ENCODE results near the gene SMPD1. TPM values are rescaled to one million over a fixed set of nuclear protein-coding genes. Genes with fewer than 3 reads are reported as not detected.
"Not testable (repeated sequence)": the region's sequence is repeated elsewhere in the genome, so short reads cannot be mapped to it uniquely, and the experiment has no call there.

SMPD1 gene
- total RNA-seq, 1 experiment from 2014 or later: 4.4 TPM

GRCh38 chr11:6388748-6389147 is 1.5 kb upstream of the SMPD1 start:
- no peak for DNase-seq (ENCODE audit: low spot score)

DNA sequence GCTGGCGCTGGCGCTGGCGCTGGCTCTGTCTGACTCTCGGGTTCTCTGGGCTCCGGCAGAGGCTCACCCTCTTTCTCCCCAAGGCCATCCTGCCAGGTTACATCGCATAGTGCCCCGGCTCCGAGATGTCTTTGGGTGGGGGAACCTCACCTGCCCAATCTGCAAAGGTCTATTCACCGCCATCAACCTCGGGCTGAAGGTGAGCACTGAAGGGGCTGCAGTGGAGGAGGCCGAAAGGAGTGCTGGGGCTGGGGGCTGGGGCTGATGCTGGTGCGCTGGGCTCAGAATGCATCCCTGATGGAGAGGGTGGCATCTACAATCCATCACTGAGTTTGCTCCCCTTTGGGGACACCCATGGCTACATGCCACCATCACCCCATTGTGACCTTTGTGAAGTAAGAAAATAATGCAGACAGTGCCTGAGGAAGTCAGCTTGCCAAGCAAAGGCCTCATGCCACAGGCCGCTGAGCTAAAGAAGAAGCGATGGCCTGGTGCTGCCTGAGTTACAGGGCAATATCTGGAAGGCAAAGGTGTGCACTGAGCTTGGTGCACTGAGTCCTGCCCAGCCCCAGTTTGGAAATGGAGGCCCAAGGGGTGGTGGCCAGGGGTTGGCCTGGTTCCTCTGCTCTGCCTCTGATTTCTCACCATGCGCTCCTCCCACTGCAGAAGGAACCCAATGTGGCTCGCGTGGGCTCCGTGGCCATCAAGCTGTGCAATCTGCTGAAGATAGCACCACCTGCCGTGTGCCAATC is 620 bp downstream of the SMPD1 start:
- DNase-seq (ENCODE audit: low spot score): no peak

- DNase-seq (ENCODE audit: low spot score): no peak
These were observed 1.4 kb downstream of the SMPD1 start for GRCh38 chr11:6391537-6392134.

GRCh38 chr11:6392251-6392650 is 2.0 kb downstream of the SMPD1 start:
- DNase-seq (ENCODE audit: low spot score): not testable (repeated sequence)

DNA sequence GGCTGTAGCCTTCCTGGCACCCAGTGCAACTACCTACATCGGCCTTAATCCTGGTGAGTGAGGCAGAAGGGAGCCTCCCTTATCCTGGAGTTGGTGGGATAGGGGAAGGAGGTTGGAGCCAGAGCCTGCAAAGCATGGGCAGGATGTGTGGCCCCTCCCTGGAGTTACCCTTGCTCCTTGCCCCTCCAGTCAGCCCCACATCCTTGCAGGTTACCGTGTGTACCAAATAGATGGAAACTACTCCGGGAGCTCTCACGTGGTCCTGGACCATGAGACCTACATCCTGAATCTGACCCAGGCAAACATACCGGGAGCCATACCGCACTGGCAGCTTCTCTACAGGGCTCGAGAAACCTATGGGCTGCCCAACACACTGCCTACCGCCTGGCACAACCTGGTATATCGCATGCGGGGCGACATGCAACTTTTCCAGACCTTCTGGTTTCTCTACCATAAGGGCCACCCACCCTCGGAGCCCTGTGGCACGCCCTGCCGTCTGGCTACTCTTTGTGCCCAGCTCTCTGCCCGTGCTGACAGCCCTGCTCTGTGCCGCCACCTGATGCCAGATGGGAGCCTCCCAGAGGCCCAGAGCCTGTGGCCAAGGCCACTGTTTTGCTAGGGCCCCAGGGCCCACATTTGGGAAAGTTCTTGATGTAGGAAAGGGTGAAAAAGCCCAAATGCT is 3.9 kb downstream of the SMPD1 start:
- DNase-seq (ENCODE audit: low spot score): no peak

GRCh38 chr11:6395470-6396060 is 5.3 kb downstream of the SMPD1 start:
- DNase-seq (ENCODE audit: low spot score): no peak

- DNase-seq (ENCODE audit: low spot score): no peak
These were observed 6.9 kb downstream of the SMPD1 start for GRCh38 chr11:6397156-6397555.

- DNase-seq (ENCODE audit: low spot score): no peak
These were observed 7.4 kb downstream of the SMPD1 start for GRCh38 chr11:6397636-6398035.

DNA sequence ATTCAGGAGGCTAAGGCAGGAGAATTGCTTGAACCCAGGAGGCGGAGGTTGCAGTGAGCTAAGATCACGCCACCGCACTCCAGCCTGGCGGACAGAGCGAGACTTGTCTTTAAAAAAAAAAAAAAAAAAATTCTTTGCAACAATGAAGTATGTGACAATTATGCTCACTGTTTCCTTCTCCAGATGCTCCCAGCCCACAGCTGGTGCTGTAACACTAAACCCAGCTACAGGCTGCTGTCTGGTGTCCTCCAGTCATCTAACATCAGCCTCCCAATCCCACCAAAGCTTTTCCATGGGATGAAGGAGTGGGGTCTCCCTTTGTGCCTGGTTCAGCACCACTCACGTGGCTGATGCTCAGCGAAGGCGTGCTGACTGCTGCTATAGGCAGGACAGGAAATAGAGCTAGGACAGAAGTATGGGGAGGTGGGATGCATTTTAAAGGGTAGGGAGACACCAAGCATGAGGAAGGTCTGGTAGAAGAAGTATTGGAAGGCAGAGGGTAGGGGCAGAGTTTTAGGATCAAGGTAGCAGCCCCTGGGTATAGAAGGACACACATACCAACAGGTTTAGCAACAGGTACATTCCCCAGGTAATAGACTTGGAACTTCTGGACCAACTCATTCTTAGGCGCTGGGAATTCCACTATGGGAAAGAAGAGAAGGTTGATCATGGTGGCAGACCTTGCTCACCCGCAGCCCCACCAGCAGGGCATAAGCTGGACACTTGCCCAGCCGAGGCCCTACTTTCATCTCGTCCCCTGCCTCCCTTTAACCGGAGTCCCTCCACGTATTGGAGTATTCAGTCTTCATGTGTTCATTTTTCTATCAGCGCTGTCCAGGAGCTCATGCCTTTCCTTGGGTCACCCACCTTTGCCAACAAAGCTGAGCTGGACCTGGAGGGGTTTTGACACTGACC is 10.4 kb downstream of the SMPD1 start:
- DNase-seq (ENCODE audit: low spot score): no peak

- no peak for DNase-seq (ENCODE audit: low spot score)
These were observed 11.2 kb downstream of the SMPD1 start for GRCh38 chr11:6401464-6401863.

DNA sequence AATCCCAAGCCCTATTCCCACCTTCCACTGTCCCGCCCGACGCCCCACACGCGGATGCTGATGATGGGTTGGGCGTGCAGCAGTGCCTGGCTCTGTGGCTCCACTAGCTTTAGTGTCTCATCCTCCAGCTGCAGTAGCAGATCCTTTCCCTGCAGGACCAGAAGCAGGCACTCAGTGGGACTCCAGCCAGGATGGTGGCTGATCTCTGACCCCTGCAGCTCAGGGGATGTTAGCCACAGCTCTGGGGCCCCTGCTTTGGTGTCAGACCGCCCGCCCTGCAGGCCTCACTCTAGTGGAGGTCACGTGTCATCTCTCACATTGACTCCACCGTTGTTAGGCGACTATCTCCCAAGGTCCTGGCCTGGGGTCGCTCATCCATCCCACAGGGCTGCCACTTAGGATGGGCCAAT is 11.8 kb downstream of the SMPD1 start:
- DNase-seq (ENCODE audit: low spot score): no peak

DNA sequence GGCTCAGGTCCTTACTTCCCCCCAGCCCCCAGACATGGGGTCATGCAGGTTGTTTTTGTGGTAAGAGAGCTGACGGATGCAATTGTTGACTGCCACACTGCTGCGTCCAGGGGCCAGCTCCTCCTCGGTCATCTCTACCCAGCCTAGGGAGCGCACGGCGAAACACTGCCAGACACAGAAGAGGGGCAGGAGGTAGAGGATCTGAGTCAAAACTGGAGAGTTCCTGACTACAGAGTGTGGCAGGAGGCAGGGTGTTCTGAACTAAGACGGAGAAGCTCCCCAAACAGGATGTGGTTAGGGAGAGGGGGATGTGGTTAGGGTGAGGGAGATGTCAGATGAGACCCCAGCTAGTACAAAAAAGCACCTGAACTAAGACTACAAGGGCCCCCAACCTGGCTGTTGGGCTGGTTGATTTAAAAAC is 12.3 kb downstream of the SMPD1 start:
- no peak for DNase-seq (ENCODE audit: low spot score)

DNA sequence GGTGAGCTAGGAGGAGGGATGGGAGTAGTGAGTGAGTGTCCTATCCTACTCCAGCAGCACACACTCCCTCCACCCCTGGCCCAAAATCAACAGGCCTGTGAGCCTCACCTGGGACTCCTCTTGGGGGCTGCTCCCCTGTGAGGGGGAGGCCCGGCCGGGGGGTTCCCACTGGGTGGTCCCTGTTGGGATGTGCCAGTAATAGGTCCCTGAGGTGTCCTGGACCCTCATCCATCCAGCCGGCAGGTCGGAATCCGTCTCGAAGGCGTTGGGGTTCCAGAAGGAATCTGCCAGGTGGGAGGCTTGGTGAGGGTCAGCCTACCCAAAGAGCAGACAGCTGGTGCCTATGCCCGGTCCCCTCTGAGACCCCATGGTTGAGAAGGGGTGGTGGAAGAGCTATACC is 13.3 kb downstream of the SMPD1 start:
- DNase-seq (ENCODE audit: low spot score): no peak

DNA sequence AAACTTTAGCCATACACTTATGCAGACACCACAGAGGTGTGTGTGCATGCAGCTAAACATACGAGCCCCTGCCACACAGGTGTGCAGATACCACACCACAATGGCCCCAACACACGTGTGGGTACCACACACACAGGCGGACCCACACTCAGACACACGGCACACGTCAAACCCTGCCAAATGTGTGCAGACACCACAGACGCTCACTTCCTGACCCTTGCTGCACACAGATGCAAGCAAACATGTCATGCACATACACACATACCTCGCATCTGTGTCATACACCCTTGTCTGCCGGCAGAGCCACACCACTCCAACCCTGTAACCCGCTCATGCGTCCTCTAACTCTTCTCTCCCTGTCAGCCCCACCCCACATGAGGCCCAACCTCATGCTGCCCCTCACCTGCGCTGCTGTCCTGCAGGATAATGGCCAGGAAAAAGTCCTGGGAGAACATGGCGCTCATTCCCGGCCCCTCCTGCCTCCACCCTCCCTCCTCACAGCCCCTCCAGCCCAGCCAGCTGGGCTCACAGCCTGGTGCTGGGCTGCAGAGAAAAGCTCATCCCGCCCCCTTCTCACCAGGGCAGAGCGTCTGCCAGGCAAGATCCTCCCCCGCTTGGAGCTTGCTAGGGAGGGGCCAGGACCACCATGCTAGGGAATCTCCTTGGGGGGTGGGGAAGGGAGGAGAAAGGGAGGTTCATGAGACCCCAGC is 14.2 kb downstream of the SMPD1 start:
- DNase-seq (ENCODE audit: low spot score): no peak

GRCh38 chr11:6405052-6405667 is 14.9 kb downstream of the SMPD1 start:
- no peak for DNase-seq (ENCODE audit: low spot score)

GRCh38 chr11:6405846-6406245 is 15.6 kb downstream of the SMPD1 start:
- no peak for DNase-seq (ENCODE audit: low spot score)

- no peak for DNase-seq (ENCODE audit: low spot score)
These were observed 16.1 kb downstream of the SMPD1 start for GRCh38 chr11:6406370-6406769.

- no peak for DNase-seq (ENCODE audit: low spot score)
These were observed 20.6 kb downstream of the SMPD1 start for GRCh38 chr11:6410695-6411430.

- DNase-seq (ENCODE audit: low spot score): no peak
These were observed 21.3 kb downstream of the SMPD1 start for GRCh38 chr11:6411594-6412031.

Data from HT-29 (cell line).